Prostate gland (tissue), 2 donors: Measurements from ENCODE around the gene TRAPPC11.

Source experiments
- CTCF ChIP-seq, 4 experiments: fragments of 200-600 bp in 2 of 4; fragments of 450-650 bp in 2 of 4; sonication (generic) in 2 of 4; IDR thresholded peaks; 1 replicate in 3 of 4; 2 replicates in 1 of 4; pipeline ENCODE4 v1.5.1; 2016 to 2019; ENCODE audit warnings: antibody characterized with exemption in 4 of 4, mild to moderate bottlenecking in 2 of 4, moderate library complexity in 2 of 4
- POLR2A ChIP-seq: fragments of 450-650 bp; IDR thresholded peaks from one replicate; pipeline ENCODE4 v1.6.1; 2016; ENCODE audit warnings: antibody characterized with exemption, mild to moderate bottlenecking

- TF ChIP-seq CTCF (IDR thresholded peaks at IDR 0.05) (no peak), POLR2A (no peak)
These were observed 31.0 kb upstream of the TRAPPC11 start for GRCh38 chr4:183627979-183628588.
